Stimulated activated CD8-positive, alpha-beta memory T cell treated with anti-CD3 and anti-CD28 coated beads, Interleukin-15, amount 100 ng/mL, for 24 hours (primary cell): Measurements from ENCODE around the gene FSTL1.
A peak's percentile ranks its signal among the peaks of the same experiment; 100 is the strongest.
"Not testable (repeated sequence)": the region's sequence is repeated elsewhere in the genome, so short reads cannot be mapped to it uniquely, and the experiment has no call there.

Source experiments
- DNase-seq: peaks from one replicate; pipeline ENCODE4 v3.0.0-alpha.2; 2020; ENCODE audit warnings: low read depth

FSTL1 gene

DNA sequence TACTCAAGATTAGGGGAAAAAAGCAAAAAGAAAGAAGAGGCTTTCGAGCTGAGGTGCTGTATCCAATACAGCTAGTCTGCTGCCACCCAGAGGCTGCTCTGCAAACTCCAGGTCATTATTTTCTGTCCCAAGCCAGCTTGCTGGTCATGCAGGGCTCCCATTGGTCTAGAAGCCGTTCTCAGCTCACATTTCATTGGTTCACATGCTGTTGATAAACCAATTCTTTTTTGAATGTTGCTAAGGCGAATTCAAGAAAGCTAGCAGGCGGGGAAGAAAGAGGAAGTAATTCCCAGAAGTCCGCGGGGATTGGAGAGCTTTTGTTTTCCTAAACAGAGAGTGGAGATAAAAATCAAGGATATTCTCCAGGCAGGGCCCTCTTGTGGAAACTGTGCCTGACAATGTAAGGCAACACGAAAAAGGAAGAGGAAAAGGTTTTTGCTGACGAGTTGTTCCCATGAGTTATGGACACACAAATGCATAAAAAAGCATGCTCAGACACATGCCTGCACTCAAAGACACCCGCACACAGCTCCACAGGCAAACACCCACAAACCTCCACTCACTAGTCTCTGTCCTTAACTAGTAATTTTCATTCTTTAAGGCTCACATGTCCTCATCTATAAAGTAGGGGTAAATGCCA lies 33.4 kb downstream of the FSTL1 start:
- peak; percentile 42 for DNase-seq

DNA sequence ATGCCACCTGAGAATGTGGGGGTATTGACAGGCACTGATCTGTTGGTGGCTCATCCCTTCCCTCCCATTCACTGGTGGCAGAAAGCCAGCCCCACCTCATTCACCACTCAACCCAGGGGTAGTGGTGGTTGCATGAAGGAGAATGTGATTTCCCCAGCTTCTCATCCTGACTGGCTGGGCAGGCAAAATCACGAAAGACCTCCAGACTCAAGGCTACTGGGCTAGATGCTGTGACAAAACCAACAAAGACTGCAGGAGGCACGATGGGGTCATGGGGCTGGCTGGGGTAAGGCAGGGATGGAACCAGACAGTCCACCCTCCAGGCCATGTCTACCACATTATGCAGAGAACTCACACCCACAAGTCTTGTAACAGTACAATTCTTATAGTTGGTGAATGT lies 33.9 kb downstream of the FSTL1 start:
- DNase-seq = no peak

DNA sequence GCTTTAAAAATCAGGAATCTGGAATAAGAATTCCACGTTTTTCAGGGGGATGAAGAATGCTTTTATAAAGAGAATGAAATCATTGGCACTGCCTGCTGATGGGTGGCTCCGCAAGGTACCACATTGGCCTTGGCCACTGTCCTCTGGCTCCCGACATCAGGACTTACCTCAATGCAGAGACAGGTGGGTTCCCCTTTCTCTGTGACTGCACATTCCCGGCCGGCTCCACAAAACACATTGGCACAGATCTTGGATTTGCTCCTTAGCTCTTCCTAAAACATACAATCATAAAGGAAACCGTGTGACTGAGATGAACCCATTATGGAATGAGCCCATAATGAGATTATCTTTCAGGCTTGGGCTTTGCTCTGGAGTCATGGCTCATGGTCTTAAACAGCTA lies 35.0 kb downstream of the FSTL1 start:
- no peak for DNase-seq

DNA sequence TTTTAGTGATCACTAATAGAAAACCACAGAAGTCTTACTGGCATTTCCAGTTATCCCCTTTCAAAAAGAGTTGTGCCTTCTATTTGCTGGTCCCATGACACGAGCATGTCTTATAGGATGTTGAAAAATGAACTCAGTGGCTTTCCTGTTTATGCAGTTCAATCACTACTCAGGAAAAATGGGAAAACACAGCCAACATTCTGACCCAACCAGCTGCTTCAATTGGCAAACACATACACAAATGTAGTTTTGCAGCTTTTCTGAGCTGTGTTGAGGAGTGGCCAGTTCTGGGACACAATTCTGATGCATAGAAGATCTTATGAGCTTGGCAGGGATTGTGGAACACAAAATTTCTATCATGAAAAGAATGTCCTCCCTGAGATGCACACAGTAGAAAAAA lies 40.3 kb downstream of the FSTL1 start:
- no peak for DNase-seq

DNA sequence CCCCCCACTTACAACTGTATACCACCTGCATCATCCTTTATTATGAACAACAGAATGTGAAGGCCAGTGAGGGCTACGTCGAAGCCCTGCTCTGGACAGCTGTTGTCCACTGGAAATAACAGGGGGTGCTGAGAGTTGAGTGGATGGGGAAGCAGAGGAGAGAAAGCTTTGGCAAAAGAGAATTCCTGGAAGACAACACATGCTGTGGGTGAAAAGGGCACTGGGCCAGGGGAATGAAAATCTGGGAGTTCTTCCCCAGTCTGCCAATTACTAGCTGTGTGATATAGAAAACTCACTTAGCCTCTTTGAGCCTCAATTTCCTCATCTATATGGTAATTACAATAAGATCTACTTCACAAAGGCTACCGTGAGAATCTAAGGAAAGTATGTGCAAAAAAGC lies 40.7 kb downstream of the FSTL1 start:
- DNase-seq = no peak

DNA sequence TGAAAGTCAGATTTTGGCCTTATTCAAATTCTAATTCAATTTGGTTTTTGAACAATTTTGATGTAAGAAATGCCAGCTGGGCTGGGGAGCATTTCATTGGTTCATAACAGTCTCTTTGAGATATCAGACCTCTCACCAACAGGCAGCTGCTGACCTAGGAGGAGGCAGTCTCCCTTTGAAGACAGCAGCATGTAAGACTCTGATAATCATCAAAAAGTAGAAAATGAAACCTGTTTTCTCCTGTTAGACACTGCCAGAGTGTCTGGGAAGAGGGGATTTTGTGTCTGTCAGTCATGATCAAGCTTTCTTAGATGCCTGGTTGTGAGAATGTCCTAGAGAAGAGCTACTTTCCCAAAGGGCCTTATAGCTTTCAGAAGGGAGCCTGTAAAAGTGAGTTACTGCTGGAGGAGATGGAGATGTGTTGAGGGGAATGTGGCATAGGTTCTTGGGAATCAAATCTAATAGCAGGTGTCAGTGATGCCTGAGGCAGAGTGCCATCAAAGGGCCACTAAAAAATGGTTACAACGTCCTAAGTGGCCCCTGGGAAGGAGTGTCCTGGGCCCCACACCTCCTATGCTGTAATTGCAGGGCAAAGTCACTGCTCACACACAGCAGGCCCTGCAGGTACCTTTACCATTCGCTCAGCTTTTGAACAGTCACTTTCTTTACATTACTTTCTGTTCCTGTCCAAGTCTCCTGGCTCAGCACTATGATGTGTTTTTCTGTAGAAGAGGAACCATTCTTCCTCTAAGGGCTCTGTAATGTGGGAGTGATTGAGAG lies 43.1 kb downstream of the FSTL1 start:
- DNase-seq = no peak

DNA sequence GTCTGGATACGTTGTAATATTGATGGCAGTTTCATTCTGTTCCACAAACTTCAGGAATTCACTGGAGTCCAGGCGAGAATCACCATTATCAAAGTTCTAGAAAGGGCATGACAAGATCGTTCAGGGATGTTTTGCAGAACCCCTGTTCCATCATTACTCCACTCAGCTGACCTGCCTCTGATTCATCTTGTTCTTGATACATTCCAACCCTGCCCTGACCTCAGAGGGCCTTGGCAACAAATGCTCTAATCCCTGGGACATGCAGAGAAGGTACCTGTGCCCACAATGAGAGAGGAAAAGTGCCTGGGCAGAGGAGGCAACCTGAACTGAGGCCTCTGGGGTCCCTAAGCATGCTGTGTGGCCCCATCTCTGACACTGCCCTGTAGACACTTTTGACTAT lies 45.9 kb downstream of the FSTL1 start:
- no peak for DNase-seq

DNA sequence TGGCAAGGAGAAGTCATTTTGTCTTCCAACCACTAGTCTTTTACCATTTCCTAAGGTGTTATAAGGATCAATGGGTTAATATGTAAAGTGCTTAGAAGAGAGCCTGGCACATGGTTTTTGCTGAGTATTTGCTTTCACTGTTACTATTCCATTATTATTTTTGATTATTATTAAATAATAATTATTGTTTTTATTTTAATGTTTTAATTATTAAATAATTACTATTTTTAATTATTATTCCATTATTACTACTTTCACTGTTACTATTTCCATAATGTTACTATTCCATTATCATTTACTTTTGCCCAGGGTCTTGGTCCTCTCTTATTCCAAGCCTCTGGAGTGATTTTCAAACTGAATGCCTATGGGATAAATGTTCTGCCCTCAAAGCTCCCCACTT lies 48.5 kb downstream of the FSTL1 start:
- DNase-seq = no peak

DNA sequence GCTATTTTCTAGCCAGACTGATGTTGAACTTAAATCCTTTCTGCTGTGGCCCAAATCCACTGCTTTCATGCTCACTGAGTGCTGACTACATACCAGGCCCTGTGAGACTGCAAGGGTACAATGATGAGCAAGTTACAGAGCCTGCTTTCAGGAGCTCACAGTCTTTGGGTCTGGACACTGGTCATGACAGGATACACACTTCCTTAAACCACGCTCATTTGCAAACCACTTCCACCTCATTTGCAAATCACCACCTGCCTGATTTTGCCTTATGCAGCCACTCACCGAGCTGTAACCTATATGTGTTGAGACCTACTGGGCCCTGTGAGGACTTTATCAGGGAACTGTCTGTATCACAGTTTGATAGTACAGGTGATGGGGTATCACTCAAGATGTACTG lies 51.4 kb downstream of the FSTL1 start:
- no peak for DNase-seq

DNA sequence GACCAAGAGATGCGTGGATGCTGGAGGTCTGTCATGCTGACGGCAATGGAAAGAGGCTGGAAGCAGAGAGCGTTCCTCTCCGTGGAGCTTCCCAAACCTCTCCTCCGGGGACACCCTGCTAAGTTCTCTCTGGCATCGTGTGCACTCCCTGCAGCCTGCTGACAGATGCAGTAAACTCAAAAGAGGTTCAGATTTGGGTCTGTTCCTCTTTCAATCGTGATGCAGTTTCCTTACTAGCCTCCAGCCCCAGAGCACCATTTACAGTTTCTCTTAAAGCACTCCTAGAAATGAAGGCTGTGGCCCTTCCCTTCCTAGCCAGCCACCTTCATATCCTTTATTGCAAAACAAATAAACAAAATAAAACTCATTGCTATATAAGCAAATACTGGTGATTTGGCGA lies 54.3 kb downstream of the FSTL1 start:
- DNase-seq = no peak

DNA sequence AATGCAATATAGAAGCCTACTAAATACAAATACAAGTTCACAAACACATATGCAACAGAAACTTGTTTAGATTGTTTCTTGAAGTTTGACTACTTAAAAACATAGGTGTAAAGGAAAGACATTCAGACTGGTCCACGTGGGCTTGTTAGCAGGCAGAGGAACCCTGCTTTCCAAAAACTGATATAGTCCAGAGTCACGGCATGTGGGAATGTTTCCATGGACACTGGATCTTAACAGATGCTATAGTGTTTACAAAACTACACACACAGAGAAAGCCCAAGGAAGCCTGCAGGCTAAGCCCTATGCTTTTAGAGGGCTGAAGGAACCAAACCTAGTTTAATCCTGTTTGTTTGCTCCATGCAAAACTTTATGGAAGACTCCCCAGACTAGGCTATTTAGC lies 56.4 kb downstream of the FSTL1 start:
- DNase-seq = no peak

DNA sequence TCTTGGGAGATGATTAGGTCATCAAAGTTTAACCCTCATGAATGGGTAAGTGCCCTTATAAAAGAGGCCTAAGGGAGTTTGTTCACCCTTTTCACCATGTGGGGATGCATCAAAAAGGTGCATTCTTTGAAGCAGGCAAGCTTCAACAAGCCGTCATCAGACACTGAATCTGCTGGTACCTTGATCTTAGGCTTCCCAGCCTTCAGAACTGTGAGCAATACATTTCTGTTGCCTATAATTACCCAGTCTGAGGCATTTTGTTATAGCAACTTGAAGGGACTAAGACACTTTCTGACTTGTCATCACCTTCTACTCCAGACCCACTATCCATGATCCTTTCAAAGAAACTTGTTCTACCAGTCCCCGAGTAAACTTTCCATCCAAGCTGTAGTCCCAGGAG lies 57.0 kb downstream of the FSTL1 start:
- DNase-seq = no peak

DNA sequence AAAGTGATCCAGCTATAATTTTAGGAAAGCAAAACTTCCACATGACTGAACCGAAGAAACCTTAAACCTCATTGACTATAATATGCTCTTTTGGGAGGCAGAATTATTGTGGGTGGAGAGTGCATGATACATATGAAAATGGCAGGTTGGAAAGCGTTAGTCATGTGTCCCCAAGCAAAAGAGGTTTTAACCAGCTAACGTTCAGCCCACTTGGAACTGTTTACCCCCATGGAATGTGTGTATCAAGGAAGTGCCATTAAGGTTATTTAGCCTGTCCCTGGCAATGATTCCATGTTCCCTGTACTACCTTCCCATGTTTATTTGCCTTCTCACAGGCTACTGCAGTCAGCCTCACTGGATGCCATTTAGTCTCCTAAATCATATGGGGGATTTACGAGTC lies 57.5 kb downstream of the FSTL1 start:
- no peak for DNase-seq

DNA sequence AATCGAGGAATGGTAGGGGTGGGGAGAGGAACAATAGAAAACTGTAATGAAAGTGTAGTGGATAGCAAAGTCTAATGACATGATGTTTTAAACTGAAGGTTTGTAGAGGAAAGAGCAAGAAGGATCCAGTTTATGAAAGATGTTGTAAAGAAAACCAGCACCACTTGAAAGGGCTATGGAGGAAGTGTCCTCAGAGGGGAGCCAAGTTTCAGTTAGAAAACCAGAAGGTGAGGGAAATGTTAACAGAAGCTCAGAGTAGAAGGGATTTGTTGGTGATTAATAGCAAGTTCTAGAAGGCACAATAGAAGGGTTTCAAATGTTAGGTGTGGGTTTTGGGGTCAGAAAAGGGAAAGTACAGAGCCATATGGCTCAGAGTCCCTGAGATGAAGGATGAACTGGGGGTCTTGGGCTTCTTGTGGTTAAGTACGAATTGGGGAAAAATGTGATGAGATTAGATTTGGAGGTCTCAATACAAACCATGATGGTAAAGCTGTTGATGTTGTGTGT lies 67.8 kb downstream of the FSTL1 start:
- DNase-seq = no peak

DNA sequence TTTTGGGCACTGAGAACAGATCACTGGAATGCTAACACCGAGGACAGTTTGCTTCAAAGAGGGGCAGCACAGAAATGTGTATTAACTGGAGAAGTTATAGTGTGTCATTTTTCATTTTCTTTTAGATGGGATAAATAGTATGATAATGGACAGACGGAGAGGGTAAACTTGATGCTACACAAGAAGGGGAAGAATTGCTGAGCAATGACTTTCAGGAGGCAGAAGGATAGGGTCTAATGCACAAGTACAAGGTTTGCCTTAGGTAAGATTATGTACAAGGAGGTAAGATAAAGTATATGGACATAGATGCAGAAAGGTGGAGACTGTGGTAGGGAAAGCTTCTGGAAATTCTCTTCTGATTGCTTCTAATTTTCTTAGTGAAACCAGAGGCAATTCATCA lies 69.3 kb downstream of the FSTL1 start:
- DNase-seq = no peak

DNA sequence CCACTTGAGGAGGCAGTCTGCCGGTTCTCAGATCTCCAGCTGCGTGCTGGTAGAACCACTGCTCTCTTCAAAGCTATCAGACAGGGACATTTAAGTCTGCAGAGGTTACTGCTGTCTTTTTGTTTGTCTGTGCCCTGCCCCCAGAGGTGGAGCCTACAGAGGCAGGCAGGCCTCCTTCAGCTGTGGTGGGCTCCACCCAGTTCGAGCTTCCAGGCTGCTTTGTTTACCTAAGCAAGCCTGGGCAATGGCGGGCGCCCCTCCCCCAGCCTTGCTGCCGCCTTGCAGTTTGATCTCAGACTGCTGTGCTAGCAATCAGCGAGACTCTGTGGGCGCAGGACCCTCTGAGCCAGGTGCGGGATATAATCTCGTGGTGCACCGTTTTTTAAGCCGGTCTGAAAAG lies 72.8 kb downstream of the FSTL1 start:
- not testable (repeated sequence) for DNase-seq

DNA sequence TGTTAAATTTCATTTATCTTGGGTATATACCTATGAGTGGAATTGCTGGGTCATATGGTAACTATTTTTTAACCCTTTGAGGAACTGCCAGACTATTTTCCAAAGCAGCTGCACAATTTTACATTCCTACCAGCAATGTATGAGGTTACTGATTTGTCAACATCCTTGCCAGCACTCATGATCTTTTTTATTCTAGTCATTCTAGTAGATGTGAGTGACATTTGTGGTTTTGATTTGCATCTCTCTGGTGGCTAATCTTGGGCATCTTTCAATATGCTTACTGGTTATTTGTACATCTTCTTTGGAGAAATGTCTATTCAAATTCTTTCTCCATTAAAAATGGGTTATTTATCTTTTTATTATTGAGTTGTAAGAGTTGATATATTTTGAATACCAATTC lies 80.3 kb downstream of the FSTL1 start:
- DNase-seq = no peak

DNA sequence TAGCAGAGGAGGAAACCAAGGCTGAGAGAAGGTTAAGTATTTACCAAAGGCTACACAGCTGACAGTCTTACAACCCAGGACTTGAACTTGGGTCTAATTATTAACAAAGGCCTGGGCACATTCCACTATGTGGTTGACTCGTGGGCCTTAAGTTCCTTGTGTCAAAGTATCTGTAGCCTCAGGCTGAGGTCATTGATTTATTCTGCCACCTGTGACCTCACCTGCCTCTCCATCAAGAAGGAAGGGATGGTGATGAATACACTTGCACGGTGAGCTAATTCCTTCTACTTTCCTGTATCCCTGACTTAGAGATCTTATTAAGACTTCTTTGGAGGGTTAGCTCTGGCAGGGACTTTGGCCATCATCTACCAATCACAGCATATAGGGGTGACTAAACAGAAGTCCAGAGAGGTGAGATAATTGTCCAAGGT lies 81.7 kb downstream of the FSTL1 start:
- no peak for DNase-seq

DNA sequence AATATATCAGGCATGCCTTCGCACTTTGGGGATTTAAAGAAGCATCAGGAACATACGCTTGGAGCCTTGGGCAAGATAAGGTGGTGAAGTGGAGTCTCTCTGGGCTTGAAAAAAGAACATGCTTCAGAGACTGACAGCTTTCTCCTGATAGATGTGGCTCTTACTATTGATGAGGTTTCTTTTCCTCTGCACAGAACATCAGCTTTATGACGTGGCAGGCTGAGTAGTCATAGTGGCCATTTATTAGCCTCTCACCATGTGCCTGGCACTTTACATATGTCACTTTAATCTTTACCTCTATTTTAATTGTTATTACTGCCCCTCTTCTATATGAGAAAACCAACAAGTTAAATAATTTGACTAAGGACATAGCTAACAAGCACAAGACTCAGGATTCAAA lies 82.6 kb downstream of the FSTL1 start:
- no peak for DNase-seq

DNA sequence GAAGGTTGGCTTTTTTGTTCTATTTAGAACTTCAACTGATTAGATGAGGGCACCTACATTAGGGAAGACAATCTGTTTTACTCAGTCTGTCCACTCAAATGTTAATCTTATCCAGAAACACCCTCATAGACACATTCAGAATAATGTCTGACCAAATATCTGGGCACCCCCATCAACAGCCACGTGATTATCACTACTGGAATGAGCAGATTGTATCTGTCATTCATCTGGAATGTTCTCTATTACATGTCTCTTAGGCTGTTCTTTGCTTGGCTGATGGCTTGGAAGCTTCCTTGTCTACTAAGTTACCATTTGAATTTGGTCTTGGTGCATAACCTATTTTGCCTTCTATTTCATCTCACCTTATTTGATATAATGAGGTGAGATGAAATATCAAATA lies 86.0 kb downstream of the FSTL1 start:
- no peak for DNase-seq

DNA sequence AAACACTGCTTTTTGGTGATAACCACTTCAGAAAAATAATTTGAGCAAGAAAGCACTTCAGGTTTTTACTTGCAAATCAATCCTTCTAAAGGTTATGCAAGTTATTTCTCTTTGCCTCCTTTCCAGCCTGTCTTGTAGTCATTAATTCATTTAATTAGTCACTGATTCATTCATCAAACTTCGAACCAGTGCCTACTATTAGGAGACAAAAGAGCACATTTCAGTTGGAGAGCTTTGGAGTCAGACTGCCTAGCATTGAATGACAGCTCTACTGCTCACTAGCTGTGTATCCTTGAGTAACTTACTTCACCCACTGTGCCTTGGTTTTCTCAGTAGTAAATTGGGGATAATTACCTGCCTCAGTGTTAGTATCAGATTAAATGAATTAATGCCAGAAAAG lies 86.7 kb downstream of the FSTL1 start:
- DNase-seq = no peak

DNA sequence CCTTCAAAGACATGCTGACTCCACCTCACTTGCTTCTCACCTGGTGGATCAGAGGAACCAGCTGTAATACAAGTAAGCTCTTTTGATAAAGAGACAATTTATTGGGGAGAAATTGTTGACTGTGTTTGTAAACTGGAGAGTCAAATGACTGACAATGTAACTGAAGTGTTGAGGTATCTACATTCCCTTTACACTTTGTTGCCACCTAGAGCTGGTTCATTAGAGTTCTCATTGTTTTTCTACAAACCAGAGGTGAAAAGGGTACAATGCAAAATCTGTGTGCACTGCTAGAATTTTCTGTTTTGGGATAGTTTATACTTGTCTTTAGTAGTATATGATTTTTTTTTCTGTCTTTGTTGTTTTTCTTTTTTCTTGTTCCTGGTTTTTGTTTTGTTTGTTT lies 93.0 kb downstream of the FSTL1 start:
- DNase-seq = no peak

DNA sequence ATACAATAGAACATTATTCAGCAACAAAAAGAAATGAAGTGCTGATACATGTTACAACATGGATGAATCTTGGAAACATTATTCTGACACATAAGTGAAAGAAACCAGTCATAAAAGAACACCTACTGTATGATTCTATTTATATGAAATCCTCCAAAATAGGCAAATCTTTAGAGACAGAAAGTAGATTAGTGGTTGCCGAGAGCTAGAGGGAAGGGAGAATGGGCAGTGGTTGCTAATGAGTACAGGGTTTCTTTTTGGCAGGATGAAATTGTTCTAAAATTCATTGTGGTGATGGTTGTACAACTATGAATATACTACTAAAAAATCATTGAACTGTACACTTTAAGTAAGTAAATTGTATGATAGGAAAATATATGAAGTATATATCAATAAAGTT lies 95.3 kb downstream of the FSTL1 start:
- no peak for DNase-seq

DNA sequence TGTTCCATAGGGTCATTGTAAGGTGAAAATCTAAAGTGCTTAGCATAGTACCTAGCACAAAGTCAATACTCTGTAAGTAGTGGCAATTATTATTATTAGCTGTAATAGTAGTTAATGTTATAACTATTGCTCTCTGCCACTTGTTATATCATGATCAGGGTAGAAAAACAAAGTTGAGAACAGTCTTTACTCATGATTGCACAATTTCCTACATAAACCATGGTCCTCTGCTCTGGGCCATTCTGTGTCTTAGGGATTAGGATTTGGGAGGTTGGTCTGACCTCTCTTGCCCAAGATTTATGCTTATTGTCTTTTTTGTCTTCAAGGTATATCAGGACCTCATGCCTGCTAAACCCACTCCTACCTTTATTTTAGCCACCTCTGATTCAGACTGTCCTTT lies 97.3 kb downstream of the FSTL1 start:
- DNase-seq = no peak
